H1 (cell line): Measurements from ENCODE around the gene TRIM47. TPM values are rescaled to one million over a fixed set of nuclear protein-coding genes. Genes with fewer than 3 reads are reported as not detected.

Experiments
- CTCF ChIA-PET: fragments of 300-600 bp; sonication (Branson Sonifier 250); formaldehyde crosslinking; loops from one replicate; lab custom pipeline; 2021; ENCODE audit not compliant: partially characterized antibody; lab: Charles Lee
- POLR2A ChIA-PET: fragments of 300-600 bp; sonication (Branson Sonifier 250); formaldehyde crosslinking; loops from one replicate; lab custom pipeline; 2021; ENCODE audit warnings: inconsistent platforms; ENCODE audit not compliant: partially characterized antibody; lab: Charles Lee
- DNase-seq, 2 experiments: peaks; one replicate each; pipeline versions ENCODE4 v3.0.0 to v3.0.0-alpha.2; 2010 to 2022; ENCODE audit warnings: low spot score in 2 of 2, low read depth in 1 of 2, mixed read lengths in 1 of 2
- FAIRE-seq: peaks from 2 replicates; lab custom pipeline; 2011; peaks lifted over from hg19 to GRCh38; lab: Jason Lieb, UNC
- H2AFZ ChIP-seq: 2 replicates; pipeline ENCODE4 v1.8.1; 2012; ENCODE audit warnings: low read length, inconsistent platforms
- H2AK5ac ChIP-seq: 2 replicates; pipeline ENCODE4 v1.6.1; 2013; ENCODE audit warnings: low read depth, low read length
- H2BK120ac ChIP-seq: replicated peaks from 2 replicates; pipeline ENCODE3; 2013; ENCODE audit warnings: low read depth, low read length, inconsistent platforms
- H2BK12ac ChIP-seq: 2 replicates; pipeline ENCODE4 v1.6.1; 2013; ENCODE audit warnings: low read depth, low read length
- H2BK15ac ChIP-seq: 2 replicates; pipeline ENCODE4 v1.6.1; 2013; ENCODE audit warnings: low read length
- H2BK20ac ChIP-seq: 2 replicates; pipeline ENCODE4 v1.6.1; 2013; ENCODE audit warnings: low read length
- H2BK5ac ChIP-seq: 2 replicates; pipeline ENCODE4 v1.6.1; 2013; ENCODE audit warnings: low read depth, low read length
- H3K14ac ChIP-seq: 2 replicates; pipeline ENCODE4 v1.6.1; 2013; ENCODE audit warnings: inconsistent platforms; ENCODE audit not compliant: insufficient read length
- H3K18ac ChIP-seq: 2 replicates; pipeline ENCODE4 v1.6.1; 2013; ENCODE audit warnings: low read length; ENCODE audit errors: extremely low read depth
- H3K23ac ChIP-seq: 2 replicates; pipeline ENCODE4 v1.6.1; 2013; ENCODE audit warnings: inconsistent platforms; ENCODE audit not compliant: insufficient read length
- H3K23me2 ChIP-seq: 2 replicates; pipeline ENCODE4 v1.6.1; 2013; ENCODE audit warnings: low read depth, low read length
- H3K27ac ChIP-seq: 2 replicates; pipeline ENCODE4 v1.6.1; 2011; ENCODE audit warnings: low read depth, low read length, inconsistent platforms
- H3K27me3 ChIP-seq, 4 experiments: replicated peaks in 1 of 4; 1 replicate in 1 of 4; 2 replicates in 3 of 4; pipeline versions ENCODE4 v1.6.1 to v1.8.1; 2011 to 2013; ENCODE audit warnings: low read length in 3 of 4, mild to moderate bottlenecking in 3 of 4, inconsistent platforms in 2 of 4, mixed read lengths in 2 of 4, moderate library complexity in 1 of 4; ENCODE audit not compliant: control insufficient read depth in 3 of 4, insufficient read depth in 3 of 4; ENCODE audit errors: extremely low read depth in 1 of 4
- H3K36me3 ChIP-seq, 4 experiments: 2 replicates each; pipeline versions ENCODE4 v1.6.1 to v1.8.1; 2011 to 2013; ENCODE audit warnings: mild to moderate bottlenecking in 4 of 4, low read length in 3 of 4, moderate library complexity in 2 of 4, control low read depth in 1 of 4, inconsistent platforms in 1 of 4; ENCODE audit not compliant: insufficient read depth in 4 of 4, control insufficient read depth in 2 of 4
- H3K4ac ChIP-seq: replicated peaks from 2 replicates; pipeline ENCODE3; 2013; ENCODE audit warnings: low read length, low read depth, mixed read lengths, inconsistent platforms; ENCODE audit not compliant: insufficient read length
- H3K4me1 ChIP-seq, 4 experiments: replicated peaks in 1 of 4; 1 replicate in 1 of 4; 2 replicates in 3 of 4; pipeline versions ENCODE4 v1.6.1 to v1.8.1; 2011 to 2013; ENCODE audit warnings: low read length in 3 of 4, inconsistent platforms in 2 of 4, mixed read lengths in 1 of 4; ENCODE audit not compliant: insufficient read depth in 4 of 4, control insufficient read depth in 3 of 4
- H3K4me2 ChIP-seq, 2 experiments: 2 replicates each; pipeline versions ENCODE4 v1.6.1 to v1.8.1; 2011 to 2013; ENCODE audit warnings: low read depth in 2 of 2, low read length in 2 of 2, control low read depth in 1 of 2, inconsistent platforms in 1 of 2, mild to moderate bottlenecking in 1 of 2; ENCODE audit not compliant: insufficient read depth in 1 of 2
- H3K4me3 ChIP-seq, 4 experiments: fragments of 200-600, 300-600 bp in 1 of 4; sonication (generic), shearing (Covaris generic), sonication (Bioruptor Twin) in 1 of 4; 2 replicates each; pipeline versions ENCODE4 v1.5.1 to v1.8.1; 2011 to 2016; ENCODE audit warnings: low read length in 4 of 4, low read depth in 3 of 4, control low read depth in 2 of 4, inconsistent platforms in 2 of 4, mild to moderate bottlenecking in 2 of 4, mixed read lengths in 1 of 4, moderate library complexity in 1 of 4; ENCODE audit not compliant: insufficient read depth in 2 of 4; ENCODE audit errors: extremely low read depth in 1 of 4
- H3K56ac ChIP-seq: replicated peaks from 2 replicates; pipeline ENCODE3; 2013; ENCODE audit warnings: low read depth, mild to moderate bottlenecking, mixed read lengths, low read length, inconsistent platforms; ENCODE audit not compliant: insufficient read length
- H3K79me1 ChIP-seq: 2 replicates; pipeline ENCODE4 v1.6.1; 2013; ENCODE audit warnings: low read depth, low read length, control low read depth
- H3K79me2 ChIP-seq, 2 experiments: 2 replicates each; pipeline versions ENCODE4 v1.6.1 to v1.8.1; 2012 to 2013; ENCODE audit warnings: low read length in 2 of 2, mild to moderate bottlenecking in 2 of 2, inconsistent platforms in 1 of 2; ENCODE audit not compliant: insufficient read depth in 2 of 2, control insufficient read depth in 1 of 2
- H3K9ac ChIP-seq, 4 experiments: replicated peaks in 1 of 4; 1 replicate in 1 of 4; 2 replicates in 3 of 4; pipeline versions ENCODE4 v1.6.1 to v1.8.1; 2011 to 2013; ENCODE audit warnings: low read depth in 3 of 4, low read length in 3 of 4, control low read depth in 2 of 4, mild to moderate bottlenecking in 2 of 4, moderate library complexity in 2 of 4, inconsistent platforms in 1 of 4; ENCODE audit errors: extremely low read depth in 1 of 4
- H3K9me3 ChIP-seq, 2 experiments: 2 replicates each; pipeline versions ENCODE4 v1.6.1 to v1.8.1; 2012 to 2013; ENCODE audit warnings: mild to moderate bottlenecking in 2 of 2, moderate library complexity in 2 of 2, control low read depth in 1 of 2, inconsistent platforms in 1 of 2, low read depth in 1 of 2, low read length in 1 of 2, mixed read lengths in 1 of 2; ENCODE audit not compliant: insufficient read depth in 2 of 2
- H4K20me1 ChIP-seq, 2 experiments: replicated peaks in 1 of 2; 2 replicates each; pipeline versions ENCODE3 to v1.8.1; 2011 to 2013; ENCODE audit warnings: inconsistent platforms in 2 of 2, low read length in 2 of 2, mild to moderate bottlenecking in 1 of 2; ENCODE audit not compliant: insufficient read depth in 2 of 2, control insufficient read depth in 1 of 2
- H4K5ac ChIP-seq: 2 replicates; pipeline ENCODE4 v1.6.1; 2013; ENCODE audit warnings: low read length, low read depth, mixed read lengths, inconsistent platforms; ENCODE audit not compliant: insufficient read length
- H4K8ac ChIP-seq: 2 replicates; pipeline ENCODE4 v1.8.0; 2013; ENCODE audit warnings: mild to moderate bottlenecking, moderate library complexity, low read length, inconsistent platforms; ENCODE audit not compliant: insufficient read depth; ENCODE audit errors: extremely low read depth
- H4K91ac ChIP-seq: replicated peaks from 2 replicates; pipeline ENCODE3; 2013; ENCODE audit warnings: low read length, mixed read lengths, inconsistent platforms; ENCODE audit not compliant: insufficient read length
- JUND ChIP-seq: IDR thresholded peaks from 2 replicates; pipeline ENCODE4 v1.6.1; 2011; ENCODE audit warnings: mild to moderate bottlenecking, improper control_type of control experiment, low read length
- RBBP5 ChIP-seq: IDR thresholded peaks from 2 replicates; pipeline ENCODE4 v1.7.1; 2012; ENCODE audit warnings: low read depth, mild to moderate bottlenecking, inconsistent platforms, low read length, moderate library complexity, borderline replicate concordance
- SP4 ChIP-seq: IDR thresholded peaks from 2 replicates; pipeline ENCODE4 v1.6.1; 2012; ENCODE audit warnings: low read length, inconsistent platforms
- WGBS, 2 experiments: shearing (Covaris generic) in 1 of 2; methylation state at CpG; one replicate each; pipeline versions ENCODE4 v1.1.6 to v1.1.7; 2013 to 2015; ENCODE audit warnings: low lambda C conversion rate in 2 of 2, mixed read lengths in 2 of 2, inconsistent platforms in 1 of 2, low coverage in 1 of 2, missing lambda C conversion rate in 1 of 2; ENCODE audit not compliant: insufficient replicate concordance in 2 of 2, insufficient coverage in 1 of 2, insufficient read length in 1 of 2; ENCODE audit errors: extremely low coverage in 1 of 2, missing lambda C conversion rate in 1 of 2; 5-methylcytosine and 5-hydroxymethylcytosine counted together
- polyA plus RNA-seq, 7 experiments: library from polyadenylated mRNA; depleted of rRNA in 3 of 7; stranded (reverse) in 5 of 7; unstranded in 2 of 7; fragments of >200 nt in 5 of 7; fragments of 200-250 nt in 2 of 7; gene quantifications; 1 replicate in 5 of 7; 2 replicates in 1 of 7; 4 replicates in 1 of 7; pipeline versions ENCODE4 v1.2.1 to v1.2.3, GENCODE V29; 2011 to 2013; ENCODE audit warnings: missing spikeins in 2 of 7, mixed read lengths in 2 of 7
- total RNA-seq: library from RNA; stranded (reverse); fragmentation: NEBNext Ultra II Directional; extraction: Animal tissue kit (Norgen Biotek cat#: 25700); gene quantifications from 2 replicates; pipeline ENCODE4 v1.2.1, GENCODE V29; 2021

The TRIM47 gene
- total and polyA plus RNA-seq, 2 of the 8 experiments (the other 6 are each of a cell fraction or from before 2014, with no cell fraction given), result 6.3 to 6.4 TPM

- ChIA-PET CTCF (interaction anchor here (0.7 to 21.9 kb wide), 31 partner anchors 9 to 303 kb away, joined by 3 to 563 read pairs (median 4); partner anchors contain the start of genes GALK1, UNC13D, UNK and WBP2), POLR2A (interaction anchor here (0.6 to 16.0 kb wide), 18 partner anchors 9 to 278 kb away, joined by 3 to 216 read pairs (median 6); partner anchors contain the start of genes RECQL5, SAP30BP, TRIM65 and UNK)
- FAIRE-seq (peak; percentile 63), DNase-seq (peak; percentile 44 to 96)
- no peaks in the 10 kb centered on the region for H4K20me1 ChIP-seq
- no peaks in the 10 kb centered on the region for H3K27me3 ChIP-seq
- no peak overlapping the region for H2AK5ac ChIP-seq
- peak overlapping the region; percentile 83 for H2BK5ac ChIP-seq
- H3K4me1 ChIP-seq, result peaks cover 0 to 28% (median 23%) of the 10 kb centered on the region in 4 experiments; a peak in 6 of 7 replicates
- H3K23me2 ChIP-seq, result peaks cover 2% of the 10 kb centered on the region; the same call in 1 of the 2 replicates
- no peaks in the 10 kb centered on the region for H3K79me2 ChIP-seq
- no peak overlapping the region for H3K14ac ChIP-seq
- H4K5ac ChIP-seq, result peak overlapping the region; percentile 44
- H3K79me1 ChIP-seq, result 0 out of 2 replicates have a peak, but pooled peaks cover 2% of the 10 kb centered on the region
- H3K9ac ChIP-seq, result peak overlapping the region in 2 of 4 experiments; percentile 16 to 33; a peak in 2 of 7 replicates
- peak overlapping the region; percentile 70 for H3K56ac ChIP-seq
- H3K27ac ChIP-seq, result peak overlapping the region; percentile 43; the same call in 1 of the 2 replicates
- WGBS, 2 experiments, result 40% methylated on average over 17 of the region's 21 CpGs; no CpG with 5 or more reads in 1 of the 2 experiments
- H3K4me2 ChIP-seq, result peak overlapping the region; percentile 19 to 81; a peak in 3 of 4 replicates
- H2BK12ac ChIP-seq, result peak overlapping the region; percentile 63; the same call in 1 of the 2 replicates
- H4K91ac ChIP-seq, result no peak overlapping the region
- H3K18ac ChIP-seq, result peak overlapping the region; percentile 87
- H2BK15ac ChIP-seq, result no peak overlapping the region
- peak overlapping the region; percentile 90; the same call in 1 of the 2 replicates for H4K8ac ChIP-seq
- peaks cover 3 to 17% (median 14%) of the 10 kb centered on the region in 4 experiments; a peak in 7 of 8 replicates for H3K36me3 ChIP-seq
- peak overlapping the region; percentile 14 for H3K4ac ChIP-seq
- H3K9me3 ChIP-seq, result no peaks in the 10 kb centered on the region
- H3K23ac ChIP-seq, result no peak overlapping the region
- H2AFZ ChIP-seq, result peak overlapping the region; percentile 47; the same call in 1 of the 2 replicates
- H2BK20ac ChIP-seq, result no peak overlapping the region
- H2BK120ac ChIP-seq, result no peak overlapping the region
- peak overlapping the region in 3 of 4 experiments; percentile 27 to 53 (median 45); a peak in 6 of 8 replicates for H3K4me3 ChIP-seq
- peak; percentile 49; the same call in 1 of the 2 replicates for TF ChIP-seq SP4
- TF ChIP-seq JUND, result peak; percentile 10; the same call in 1 of the 2 replicates
- no peak; the same call in 1 of the 2 replicates for TF ChIP-seq RBBP5
Observed at GRCh38 chr17:75827308-75828075, 50.9 kb downstream of the TRIM47 start.
